ENCODE measurements around the gene MBNL2.

- TF ChIP-seq CTCF (conservative IDR thresholded peaks at IDR 0.05; ENCODE audit: low read length) (no peak), EZH2phosphoT487 (IDR thresholded peaks at IDR 0.05; ENCODE audit: borderline replicate concordance, low read depth, low read length) (no peak)
Observed at GRCh38 chr13:97255515-97256021, 33.4 kb downstream of the MBNL2 start.

Measured in OCI-LY7 (cell line).